ENCODE data around the gene IL4R. TPM values are rescaled to one million over a fixed set of nuclear protein-coding genes. Genes with fewer than 3 reads are reported as not detected.

Gene IL4R
- total and polyA plus RNA-seq, 7 donors, result 2.1 to 9.6 (median 6.5) TPM

- 64 to 78% (median 69%) methylated on average over 8 of the region's 8 CpGs for WGBS, 3 donors
- intact Hi-C loops (cut with DNase I), result no loop called here
- TF ChIP-seq CTCF (IDR thresholded peaks at IDR 0.05), result no peak
- Histone ChIP-seq H3K9me3 (no peaks in the 10 kb centered on the region), H3K27me3 (ENCODE audit: insufficient read depth in 3 of 3, low read length in 2 of 3) (peaks cover 0 to 36% (median 7%) of the 10 kb centered on the region in 3 donors), H3K4me3 (peak overlapping the region; percentile 77), H3K36me3 (ENCODE audit: insufficient read depth in 1 of 2, low read depth in 1 of 2) (no peaks in the 10 kb centered on the region), H3K27ac (peak overlapping the region; percentile 85), H3K4me1 (no peaks in the 10 kb centered on the region)
- no peak for ATAC-seq
- DNase-seq, result no peak
These were observed 2.4 kb downstream of the IL4R start for GRCh38 chr16:27316038-27316680.

- no peak for ATAC-seq
- no peaks in the 10 kb centered on the region for H3K36me3 ChIP-seq (ENCODE audit: insufficient read depth in 1 of 2, low read depth in 1 of 2)
- no peak for TF ChIP-seq CTCF (IDR thresholded peaks at IDR 0.05)
- H3K4me1 ChIP-seq, result no peaks in the 10 kb centered on the region
- no peak for DNase-seq
- H3K27ac ChIP-seq, result no peak overlapping the region
- H3K27me3 ChIP-seq (ENCODE audit: insufficient read depth in 3 of 3, low read length in 2 of 3), result peaks cover 0 to 36% (median 5%) of the 10 kb centered on the region in 3 donors
- 60 to 67% (median 64%) methylated on average over 7 of the region's 7 CpGs for WGBS, 3 donors
- no peaks in the 10 kb centered on the region for H3K9me3 ChIP-seq
- H3K4me3 ChIP-seq, result no peak overlapping the region
- intact Hi-C loops (cut with DNase I), result no loop called here
These were observed 3.5 kb downstream of the IL4R start for GRCh38 chr16:27317320-27317719.

- no peak for ATAC-seq
- intact Hi-C loops (cut with DNase I), result no loop called here
- Histone ChIP-seq H3K27ac (no peak overlapping the region), H3K4me3 (peak overlapping the region; percentile 7), H3K9me3 (no peaks in the 10 kb centered on the region), H3K4me1 (no peaks in the 10 kb centered on the region), H3K36me3 (ENCODE audit: insufficient read depth in 1 of 2, low read depth in 1 of 2) (no peaks in the 10 kb centered on the region), H3K27me3 (ENCODE audit: insufficient read depth in 3 of 3, low read length in 2 of 3) (peaks cover 0 to 32% (median 4%) of the 10 kb centered on the region in 3 donors)
- 84 to 88% (median 88%) methylated on average over 10 of the region's 10 CpGs for WGBS, 3 donors
- no peak for DNase-seq
- no peak for TF ChIP-seq CTCF (IDR thresholded peaks at IDR 0.05)
These were observed 4.1 kb downstream of the IL4R start for GRCh38 chr16:27317738-27318391.

- no peaks in the 10 kb centered on the region for H3K4me1 ChIP-seq
- H3K9me3 ChIP-seq, result no peaks in the 10 kb centered on the region
- peak overlapping the region; percentile 7 for H3K4me3 ChIP-seq
- no peaks in the 10 kb centered on the region for H3K36me3 ChIP-seq (ENCODE audit: insufficient read depth in 1 of 2, low read depth in 1 of 2)
- peaks cover 0 to 26% (median 4%) of the 10 kb centered on the region in 3 donors for H3K27me3 ChIP-seq (ENCODE audit: insufficient read depth in 3 of 3, low read length in 2 of 3)
- no peak for TF ChIP-seq CTCF (IDR thresholded peaks at IDR 0.05)
- ATAC-seq, result peak in 1 of 4 donors; percentile 22
- 55 to 69% (median 57%) methylated on average over 18 of the region's 18 CpGs for WGBS, 3 donors
- intact Hi-C loops (cut with DNase I), result no loop called here
- peak; percentile 33 to 57 for DNase-seq
- no peak overlapping the region for H3K27ac ChIP-seq
These were observed 4.8 kb downstream of the IL4R start for GRCh38 chr16:27318392-27319256.

Data from psoas muscle (tissue), 8 donors.